ENCODE data around the gene MYBBP1A. TPM values are rescaled to one million over a fixed set of nuclear protein-coding genes. Genes with fewer than 3 reads are reported as not detected.

MYBBP1A gene
- total RNA-seq, 1 donor from 2014 or later, result 47.1 TPM

DNA sequence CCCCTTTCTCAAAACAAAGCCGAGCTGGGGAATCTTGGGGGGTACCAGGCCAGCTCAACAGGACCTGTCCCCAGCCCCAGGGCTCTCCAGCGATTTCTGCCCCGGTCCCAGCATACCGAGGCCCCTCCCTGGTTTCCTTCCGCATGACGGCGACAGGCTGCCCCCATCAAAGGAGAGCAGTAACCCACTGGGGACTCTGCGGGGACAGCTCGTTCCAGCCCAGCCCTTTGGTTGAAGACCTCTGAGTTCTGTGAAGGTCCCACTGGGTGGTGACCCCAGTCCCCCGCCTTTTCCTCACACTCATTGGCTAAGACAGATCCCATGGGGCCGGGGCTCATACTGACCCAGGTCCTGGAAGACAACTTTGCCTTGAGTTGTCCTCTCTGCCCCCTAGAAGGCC, 33.2 kb upstream of the MYBBP1A start:
- Histone ChIP-seq H3K9me3 (no peaks in the 10 kb centered on the region), H3K27me3 (no peaks in the 10 kb centered on the region), H3K4me3 (no peak overlapping the region), H3K4me1 (peaks cover 27% of the 10 kb centered on the region), H3K36me3 (no peaks in the 10 kb centered on the region), H3K27ac (no peak overlapping the region)
- intact Hi-C loops (cut with DNase I), result no loop called here
- no peak for DNase-seq (ENCODE audit: extremely low spot score in 2 of 2)
- TF ChIP-seq, protein P1, sequence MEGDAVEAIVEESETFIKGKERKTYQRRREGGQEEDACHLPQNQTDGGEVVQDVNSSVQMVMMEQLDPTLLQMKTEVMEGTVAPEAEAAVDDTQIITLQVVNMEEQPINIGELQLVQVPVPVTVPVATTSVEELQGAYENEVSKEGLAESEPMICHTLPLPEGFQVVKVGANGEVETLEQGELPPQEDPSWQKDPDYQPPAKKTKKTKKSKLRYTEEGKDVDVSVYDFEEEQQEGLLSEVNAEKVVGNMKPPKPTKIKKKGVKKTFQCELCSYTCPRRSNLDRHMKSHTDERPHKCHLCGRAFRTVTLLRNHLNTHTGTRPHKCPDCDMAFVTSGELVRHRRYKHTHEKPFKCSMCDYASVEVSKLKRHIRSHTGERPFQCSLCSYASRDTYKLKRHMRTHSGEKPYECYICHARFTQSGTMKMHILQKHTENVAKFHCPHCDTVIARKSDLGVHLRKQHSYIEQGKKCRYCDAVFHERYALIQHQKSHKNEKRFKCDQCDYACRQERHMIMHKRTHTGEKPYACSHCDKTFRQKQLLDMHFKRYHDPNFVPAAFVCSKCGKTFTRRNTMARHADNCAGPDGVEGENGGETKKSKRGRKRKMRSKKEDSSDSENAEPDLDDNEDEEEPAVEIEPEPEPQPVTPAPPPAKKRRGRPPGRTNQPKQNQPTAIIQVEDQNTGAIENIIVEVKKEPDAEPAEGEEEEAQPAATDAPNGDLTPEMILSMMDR (IDR thresholded peaks at IDR 0.05), result no peak
- TF ChIP-seq POLR2AphosphoS5 (IDR thresholded peaks at IDR 0.05; ENCODE audit: insufficient read depth in 1 of 2, low read depth in 1 of 2) (peak in 1 of 2 donors; percentile 46), POLR2A (IDR thresholded peaks at IDR 0.05) (no peak)

DNA sequence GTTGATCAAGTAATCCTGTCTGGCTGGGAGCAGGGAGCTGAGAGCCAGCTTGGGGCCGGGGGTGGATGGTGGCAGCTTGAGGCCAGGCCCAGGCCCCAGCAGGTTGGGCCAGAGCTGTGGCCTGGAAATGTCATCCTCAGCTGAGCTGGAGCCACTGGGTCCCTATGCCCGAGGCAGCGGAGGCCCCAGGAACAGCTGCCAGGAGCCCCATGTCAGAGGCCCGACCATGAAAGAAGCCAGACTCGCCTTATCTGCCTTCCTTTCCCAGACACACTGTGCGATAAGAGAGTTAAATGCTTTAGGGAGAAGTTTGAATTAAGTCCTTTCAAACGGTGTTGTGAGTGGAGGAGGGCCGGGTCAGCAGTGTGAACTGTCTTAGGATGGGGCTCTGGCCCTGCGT, 32.6 kb upstream of the MYBBP1A start:
- Histone ChIP-seq H3K36me3 (no peaks in the 10 kb centered on the region), H3K4me3 (no peak overlapping the region), H3K4me1 (peaks cover 22% of the 10 kb centered on the region), H3K27ac (no peak overlapping the region), H3K27me3 (no peaks in the 10 kb centered on the region), H3K9me3 (no peaks in the 10 kb centered on the region)
- TF ChIP-seq, protein P1 (IDR thresholded peaks at IDR 0.05), result no peak
- TF ChIP-seq POLR2A (IDR thresholded peaks at IDR 0.05) (no peak), POLR2AphosphoS5 (IDR thresholded peaks at IDR 0.05; ENCODE audit: insufficient read depth in 1 of 2, low read depth in 1 of 2) (no peak)
- intact Hi-C loops (cut with DNase I), result no loop called here
- DNase-seq (ENCODE audit: extremely low spot score in 2 of 2), result no peak

DNA sequence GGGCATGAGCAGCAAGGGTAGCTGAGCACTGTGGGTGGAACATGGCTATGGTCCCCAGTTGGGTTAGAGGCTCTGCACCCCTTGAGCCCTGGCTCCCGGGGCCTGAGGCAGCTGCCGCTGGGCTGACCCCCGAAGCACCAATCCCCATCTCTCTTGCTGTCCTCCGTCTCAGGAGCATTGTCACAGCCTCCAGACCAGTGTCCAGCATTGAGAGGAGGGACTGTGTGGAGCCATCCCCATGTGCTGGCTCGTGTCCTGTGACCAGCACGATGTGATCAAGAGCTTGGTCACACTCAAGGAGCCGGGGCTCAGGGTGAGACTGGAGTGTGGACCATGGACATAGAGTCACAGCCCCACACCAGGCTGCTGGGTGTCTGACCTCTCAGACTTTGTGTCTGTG, 32.0 kb upstream of the MYBBP1A start:
- H3K9me3 ChIP-seq, result no peaks in the 10 kb centered on the region
- no peak for DNase-seq (ENCODE audit: extremely low spot score in 2 of 2)
- H3K4me3 ChIP-seq, result no peak overlapping the region
- no peak for TF ChIP-seq POLR2A (IDR thresholded peaks at IDR 0.05)
- no peaks in the 10 kb centered on the region for H3K27me3 ChIP-seq
- intact Hi-C loops (cut with DNase I), result no loop called here
- H3K36me3 ChIP-seq, result no peaks in the 10 kb centered on the region
- H3K27ac ChIP-seq, result no peak overlapping the region
- peaks cover 21% of the 10 kb centered on the region for H3K4me1 ChIP-seq

DNA sequence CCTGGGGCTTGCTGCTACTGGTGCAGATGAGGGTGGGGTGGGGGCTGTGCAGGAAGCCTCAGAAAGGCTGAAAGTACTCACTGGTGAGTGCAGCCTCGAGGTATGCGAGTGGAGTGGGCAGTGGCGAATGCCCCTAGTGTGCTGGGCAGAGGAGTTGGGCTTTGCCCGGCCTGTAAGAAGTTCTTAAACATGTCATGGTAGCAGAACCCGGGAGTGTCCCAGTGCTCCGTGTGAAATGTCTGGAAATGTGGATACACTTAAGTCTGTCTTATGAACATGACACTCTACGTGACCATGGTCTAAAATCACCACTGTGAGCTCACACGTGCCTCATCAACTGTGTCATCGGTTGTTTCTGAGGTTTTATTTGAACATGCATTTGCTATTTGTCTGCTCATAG, 30.9 kb upstream of the MYBBP1A start:
- TF ChIP-seq POLR2AphosphoS5 (IDR thresholded peaks at IDR 0.05; ENCODE audit: insufficient read depth in 1 of 2, low read depth in 1 of 2) (no peak), POLR2A (IDR thresholded peaks at IDR 0.05) (no peak)
- TF ChIP-seq, protein P1 (IDR thresholded peaks at IDR 0.05), result no peak
- H3K4me1 ChIP-seq, result peaks cover 21% of the 10 kb centered on the region
- H3K36me3 ChIP-seq, result no peaks in the 10 kb centered on the region
- H3K27me3 ChIP-seq, result no peaks in the 10 kb centered on the region
- H3K9me3 ChIP-seq, result no peaks in the 10 kb centered on the region
- H3K4me3 ChIP-seq, result no peak overlapping the region
- no peak for DNase-seq (ENCODE audit: extremely low spot score in 2 of 2)
- no peak overlapping the region for H3K27ac ChIP-seq
- intact Hi-C loops (cut with DNase I), result no loop called here

DNA sequence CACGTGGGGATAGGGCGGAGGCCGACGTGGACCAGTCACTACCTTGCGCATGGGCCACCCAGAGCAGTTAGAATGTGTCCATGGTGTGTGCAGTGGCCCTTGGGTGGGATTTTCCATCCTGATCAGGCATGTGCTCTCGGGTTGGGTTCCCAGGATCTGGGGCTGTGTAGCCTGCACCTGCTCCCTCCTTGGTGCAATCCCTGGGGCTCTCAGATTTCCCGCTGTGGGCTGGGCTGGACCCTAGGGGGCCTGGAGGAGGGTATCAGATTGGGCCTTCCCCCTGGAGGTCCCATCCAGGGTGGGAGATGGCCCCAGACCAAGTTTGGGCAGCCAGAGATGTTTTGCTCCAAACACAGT, 30.4 kb upstream of the MYBBP1A start:
- intact Hi-C loops (cut with DNase I), result no loop called here
- Histone ChIP-seq H3K36me3 (no peaks in the 10 kb centered on the region), H3K4me3 (peak overlapping the region in 1 of 2 donors; percentile 69), H3K27ac (no peak overlapping the region), H3K27me3 (no peaks in the 10 kb centered on the region), H3K4me1 (peaks cover 21% of the 10 kb centered on the region), H3K9me3 (no peaks in the 10 kb centered on the region)
- no peak for DNase-seq (ENCODE audit: extremely low spot score in 2 of 2)
- TF ChIP-seq POLR2A (IDR thresholded peaks at IDR 0.05) (no peak), POLR2AphosphoS5 (IDR thresholded peaks at IDR 0.05; ENCODE audit: insufficient read depth in 1 of 2, low read depth in 1 of 2) (no peak)
- TF ChIP-seq, protein P1 (IDR thresholded peaks at IDR 0.05), result no peak
